RWPE1 (cell line): ENCODE data around the gene QSOX1.

Source experiments
- CTCF ChIA-PET: fragments of 350-600 bp; sonication (Branson Sonifier 250); formaldehyde crosslinking; extraction: SDS; loops from one replicate; lab custom pipeline; 2021; lab: Yijun Ruan, JAX
- POLR2A ChIA-PET: fragments of 400-600 bp; formaldehyde crosslinking; extraction: SDS; loops from one replicate; lab custom pipeline; 2020; ENCODE audit warnings: antibody characterized with exemption; ENCODE audit not compliant: low non-redundant PET; lab: Yijun Ruan, JAX
- DNase-seq: peaks from one replicate; pipeline ENCODE4 v3.0.0; 2012; ENCODE audit warnings: low spot score
- H3K27ac ChIP-seq: fragments of 450-650 bp; 2 replicates; pipeline ENCODE4 v1.5.1; 2017
- CTCF ChIP-seq: fragments of 450-650 bp; conservative IDR thresholded peaks from 2 replicates; pipeline ENCODE4 v1.5.1; 2017; ENCODE audit warnings: low read depth, mild to moderate bottlenecking

The QSOX1 gene

GRCh38 chr1:180251526-180252305 lies 97.0 kb downstream of the QSOX1 start:
- no peak overlapping the region for H3K27ac ChIP-seq
- DNase-seq: no peak
- TF ChIP-seq CTCF: no peak
- POLR2A ChIA-PET: no interaction called here
- CTCF ChIA-PET: interaction anchor here (1.4 kb wide), 1 partner anchor 231 kb away, joined by 3 read pairs; no protein-coding TSS in a partner anchor

GRCh38 chr1:180252638-180253536 lies 98.2 kb downstream of the QSOX1 start:
- CTCF ChIA-PET: interaction anchor here (0.5 to 1.1 kb wide), 6 partner anchors 11 to 710 kb away, joined by 3 to 5 read pairs (median 3); no protein-coding TSS in a partner anchor
- peak; percentile 72 for TF ChIP-seq CTCF
- POLR2A ChIA-PET: no interaction called here
- no peak overlapping the region for H3K27ac ChIP-seq
- peak; percentile 52 for DNase-seq
